Measurements from ENCODE around the gene ATP10B.

The ATP10B gene

GRCh38 chr5:160520609-160521391 lies 331.2 kb downstream of the ATP10B start:
- no peaks in the 10 kb centered on the region for H3K9me3 ChIP-seq (ENCODE audit: control insufficient read depth, insufficient read depth, low read depth, low read length)
- TF ChIP-seq KLF16 (tag by site-specific recombination; IDR thresholded peaks at IDR 0.05) (no peak), ZNF660 (tag by site-specific recombination; IDR thresholded peaks at IDR 0.05) (no peak), ZNF692 (tag by site-specific recombination; IDR thresholded peaks at IDR 0.05) (no peak), ZNF530 (tag by site-specific recombination; IDR thresholded peaks at IDR 0.05; ENCODE audit: low read depth) (no peak), ZNF548 (tag by site-specific recombination; IDR thresholded peaks at IDR 0.05) (no peak), ZNF223 (tag by site-specific recombination; IDR thresholded peaks at IDR 0.05) (no peak), KLF8 (tag by site-specific recombination; IDR thresholded peaks at IDR 0.05) (no peak), ZNF776 (tag by site-specific recombination; IDR thresholded peaks at IDR 0.05; ENCODE audit: borderline replicate concordance) (no peak), ZNF16 (tag by site-specific recombination; IDR thresholded peaks at IDR 0.05; ENCODE audit: low read depth) (no peak), ZFP69B (tag by site-specific recombination; IDR thresholded peaks at IDR 0.05) (no peak), PRDM2 (tag by site-specific recombination; IDR thresholded peaks at IDR 0.05; ENCODE audit: borderline replicate concordance) (no peak), INSM2 (tag by site-specific recombination; IDR thresholded peaks at IDR 0.05) (no peak), FEZF1 (tag by site-specific recombination; IDR thresholded peaks at IDR 0.05) (no peak), OVOL3 (tag by site-specific recombination; IDR thresholded peaks at IDR 0.05) (no peak), ZNF670 (tag by site-specific recombination; IDR thresholded peaks at IDR 0.05; ENCODE audit: low read depth) (no peak), ZBTB49 (tag by site-specific recombination; IDR thresholded peaks at IDR 0.05; ENCODE audit: low read depth) (no peak)
- CTCF ChIA-PET: interaction anchor here (1.0 kb wide), 1 partner anchor 11 kb away, joined by 5 read pairs; no protein-coding TSS in a partner anchor
- POLR2A ChIA-PET: no interaction called here
- H3K4me1 ChIP-seq (ENCODE audit: control insufficient read depth, insufficient read depth, low read length): no peaks in the 10 kb centered on the region
- H3K4me3 ChIP-seq (ENCODE audit: low read depth, low read length): no peak overlapping the region
- H3K36me3 ChIP-seq (ENCODE audit: control insufficient read depth in 2 of 2, insufficient read depth in 1 of 2, low read length in 2 of 2): no peaks in the 10 kb centered on the region
- no peak overlapping the region for H3K27ac ChIP-seq (ENCODE audit: extremely low read depth, low read depth, low read length)

Measured in HEK293 (cell line).